ENCODE results near the gene HJURP. TPM values are rescaled to one million over a fixed set of nuclear protein-coding genes. Genes with fewer than 3 reads are reported as not detected.

The HJURP gene
- total RNA-seq, 1 experiment from 2014 or later = 109 TPM

- Histone ChIP-seq H3K4me1 (replicated peaks; ENCODE audit: insufficient read depth) (no peaks in the 10 kb centered on the region), H3K27ac (no peak overlapping the region), H2AFZ (no peak overlapping the region), H3K4me2 (no peak overlapping the region), H3K9me3 (ENCODE audit: insufficient read depth, low read depth) (no peaks in the 10 kb centered on the region), H3K27me3 (ENCODE audit: insufficient read depth, low read depth) (no peaks in the 10 kb centered on the region), H3K79me2 (ENCODE audit: low read depth) (no peaks in the 10 kb centered on the region), H4K20me1 (ENCODE audit: insufficient read depth) (no peaks in the 10 kb centered on the region), H3K4me3 (no peak overlapping the region), H3K9me2 (ENCODE audit: insufficient read depth) (no peaks in the 10 kb centered on the region), H3F3A (ENCODE audit: insufficient read depth, low read depth) (no peaks in the 10 kb centered on the region), H3K36me3 (ENCODE audit: low read depth) (no peaks in the 10 kb centered on the region)
- no TSS peak for BruUV-seq (replicated peaks)
- ChIA-PET POLR2A (ENCODE audit: unreplicated experiment) (no interaction called here), CTCF (no interaction called here)
- no peak for DNase-seq
- intact Hi-C loops (cut with micrococcal nuclease; ENCODE audit: unreplicated experiment) = no loop called here
- no peak for TF ChIP-seq CTCF (conservative IDR thresholded peaks at IDR 0.05)
- no peak for TF ChIP-seq EZH2 (IDR thresholded peaks at IDR 0.05; ENCODE audit: low read depth)
These were observed 60.1 kb downstream of the HJURP start for GRCh38 chr2:233794128-233794658.

DNA sequence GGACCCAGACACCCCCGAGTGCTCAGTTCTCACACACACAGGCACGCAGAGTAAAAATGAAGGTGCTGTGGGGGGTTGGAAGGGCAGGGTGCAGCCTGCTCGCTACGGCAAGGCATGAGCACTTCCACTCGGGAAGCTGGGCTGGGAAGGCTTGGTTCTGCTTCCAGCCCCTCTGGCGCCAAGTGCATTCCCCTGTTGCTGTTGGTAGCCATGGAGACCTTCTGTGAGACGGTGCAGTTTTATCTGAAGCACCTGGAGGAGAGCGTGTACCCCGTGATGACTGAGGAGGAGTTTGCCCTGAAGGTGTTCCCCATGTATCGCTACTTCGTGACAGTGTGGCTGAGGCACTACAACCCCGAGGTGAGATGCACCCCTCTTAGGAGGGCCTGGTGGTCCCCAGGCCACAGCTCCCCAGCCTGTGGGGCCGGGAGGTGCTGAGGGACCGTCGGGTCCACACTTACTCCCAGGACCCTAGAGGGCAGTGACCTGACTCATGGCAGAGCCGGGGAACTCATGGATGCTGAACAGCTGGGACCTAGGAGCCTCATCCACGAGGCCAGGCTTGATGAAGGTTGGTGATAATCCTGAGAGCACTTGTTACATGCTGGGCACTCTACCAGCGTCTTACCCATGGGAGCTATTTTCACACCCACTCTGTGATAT lies 60.7 kb downstream of the HJURP start:
- no peaks in the 10 kb centered on the region for H3K36me3 ChIP-seq (ENCODE audit: low read depth)
- ChIA-PET CTCF (no interaction called here), POLR2A (ENCODE audit: unreplicated experiment) (no interaction called here)
- no peaks in the 10 kb centered on the region for H3K27me3 ChIP-seq (ENCODE audit: insufficient read depth, low read depth)
- no peaks in the 10 kb centered on the region for H3K9me2 ChIP-seq (ENCODE audit: insufficient read depth)
- intact Hi-C loops (cut with micrococcal nuclease; ENCODE audit: unreplicated experiment) = no loop called here
- no peak overlapping the region for H3K4me3 ChIP-seq
- TF ChIP-seq CTCF (conservative IDR thresholded peaks at IDR 0.05) (no peak), EZH2 (IDR thresholded peaks at IDR 0.05; ENCODE audit: low read depth) (no peak)
- no peaks in the 10 kb centered on the region for H3K79me2 ChIP-seq (ENCODE audit: low read depth)
- no peak for DNase-seq
- H3K27ac ChIP-seq = no peak overlapping the region
- no peaks in the 10 kb centered on the region for H3F3A ChIP-seq (ENCODE audit: insufficient read depth, low read depth)
- H2AFZ ChIP-seq = no peak overlapping the region
- BruUV-seq (replicated peaks) = no TSS peak
- no peaks in the 10 kb centered on the region for H3K4me1 ChIP-seq (replicated peaks; ENCODE audit: insufficient read depth)
- H3K9me3 ChIP-seq (ENCODE audit: insufficient read depth, low read depth) = no peaks in the 10 kb centered on the region
- no peaks in the 10 kb centered on the region for H4K20me1 ChIP-seq (ENCODE audit: insufficient read depth)
- H3K4me2 ChIP-seq = no peak overlapping the region

DNA sequence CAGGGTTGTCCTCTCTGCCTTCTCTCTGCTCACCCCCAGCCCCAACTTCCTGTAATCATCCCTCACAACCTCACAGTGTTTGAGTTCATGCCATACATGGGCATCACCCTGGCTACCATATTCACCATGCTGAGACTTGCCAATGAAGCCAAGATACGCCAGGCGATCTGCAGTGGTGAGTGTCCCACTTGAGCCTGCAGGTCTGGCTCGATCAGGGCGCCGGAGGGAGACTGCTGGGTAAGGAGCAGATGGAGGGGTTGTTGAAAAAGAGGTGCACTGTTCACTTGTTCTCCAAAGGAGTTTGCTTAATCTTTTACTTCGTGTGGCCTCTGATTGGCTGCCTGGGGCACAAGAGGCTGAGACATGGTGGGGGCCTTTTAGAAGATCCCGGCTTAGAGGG lies 61.6 kb downstream of the HJURP start:
- H3K4me2 ChIP-seq = no peak overlapping the region
- H3K4me3 ChIP-seq = no peak overlapping the region
- H3F3A ChIP-seq (ENCODE audit: insufficient read depth, low read depth) = no peaks in the 10 kb centered on the region
- no peak overlapping the region for H2AFZ ChIP-seq
- H3K9me2 ChIP-seq (ENCODE audit: insufficient read depth) = no peaks in the 10 kb centered on the region
- intact Hi-C loops (cut with micrococcal nuclease; ENCODE audit: unreplicated experiment) = no loop called here
- POLR2A ChIA-PET (ENCODE audit: unreplicated experiment) = no interaction called here
- H3K27ac ChIP-seq = no peak overlapping the region
- TF ChIP-seq CTCF (conservative IDR thresholded peaks at IDR 0.05) (no peak), EZH2 (IDR thresholded peaks at IDR 0.05; ENCODE audit: low read depth) (no peak)
- CTCF ChIA-PET = no interaction called here
- no peaks in the 10 kb centered on the region for H4K20me1 ChIP-seq (ENCODE audit: insufficient read depth)
- no peaks in the 10 kb centered on the region for H3K36me3 ChIP-seq (ENCODE audit: low read depth)
- no peaks in the 10 kb centered on the region for H3K79me2 ChIP-seq (ENCODE audit: low read depth)
- no peaks in the 10 kb centered on the region for H3K9me3 ChIP-seq (ENCODE audit: insufficient read depth, low read depth)
- no TSS peak for BruUV-seq (replicated peaks)
- H3K4me1 ChIP-seq (replicated peaks; ENCODE audit: insufficient read depth) = no peaks in the 10 kb centered on the region
- DNase-seq = no peak
- H3K27me3 ChIP-seq (ENCODE audit: insufficient read depth, low read depth) = no peaks in the 10 kb centered on the region

All from PC-9 (cell line).